MCF 10A (cell line): ENCODE data around the gene MAGEF1. TPM values are rescaled to one million over a fixed set of nuclear protein-coding genes. Genes with fewer than 3 reads are reported as not detected.

Source experiments
- BruUV-seq: library from RNA; stranded (reverse); fragments of 400-500 nt; replicated peaks from 2 replicates; lab custom pipeline; 2021; lab: Mats Ljungman, UMichigan
- CTCF ChIA-PET: fragments of 300-600 bp; sonication (Branson Sonifier 250); formaldehyde crosslinking; extraction: SDS; loops from one replicate; lab custom pipeline; 2021; ENCODE audit warnings: antibody characterized with exemption, inconsistent platforms; lab: Yijun Ruan, JAX
- POLR2A ChIA-PET: fragments of 300-600, 350-650 bp; sonication (Branson Sonifier 250); formaldehyde crosslinking; extraction: SDS; loops from one replicate; lab custom pipeline; 2020; ENCODE audit warnings: antibody characterized with exemption, inconsistent platforms; lab: Yijun Ruan, JAX
- DNase-seq: peaks from one replicate; pipeline ENCODE4 v3.0.0-alpha.2; 2018; ENCODE audit not compliant: unreplicated experiment
- H3K27ac Mint-ChIP-seq: one replicate; pipeline ENCODE4 v1.8.0; 2022; ENCODE audit warnings: mild to moderate bottlenecking, low read depth, mixed read lengths; ENCODE audit not compliant: unreplicated experiment
- H3K27me3 Mint-ChIP-seq: one replicate; pipeline ENCODE4 v1.8.0; 2022; ENCODE audit warnings: mixed read lengths; ENCODE audit not compliant: insufficient read depth, unreplicated experiment
- H3K36me3 Mint-ChIP-seq: one replicate; pipeline ENCODE4 v1.8.0; 2022; ENCODE audit warnings: mild to moderate bottlenecking, moderate library complexity, mixed read lengths; ENCODE audit not compliant: insufficient read depth, unreplicated experiment
- H3K4me1 Mint-ChIP-seq: one replicate; pipeline ENCODE4 v1.8.0; 2022; ENCODE audit warnings: mixed read lengths; ENCODE audit not compliant: insufficient read depth, unreplicated experiment
- H3K4me3 Mint-ChIP-seq: one replicate; pipeline ENCODE4 v1.8.0; 2022; ENCODE audit warnings: mild to moderate bottlenecking, moderate library complexity, mixed read lengths; ENCODE audit not compliant: unreplicated experiment
- H3K9me3 Mint-ChIP-seq: one replicate; pipeline ENCODE4 v1.8.0; 2022; ENCODE audit warnings: mixed read lengths; ENCODE audit not compliant: unreplicated experiment
- intact Hi-C: fragments of 100-400 bp; cut with micrococcal nuclease; formaldehyde crosslinking; loops from 2 replicates; pipeline ENCODE4 v1.14.1; 2022
- total RNA-seq: library from RNA; stranded (reverse); gene quantifications from 2 replicates; pipeline ENCODE4 v1.2.3, GENCODE V29; 2022
- TF ChIP-seq, protein P1 (sequence below): fragments of 200-600 bp; IDR thresholded peaks from one replicate; pipeline ENCODE4 v1.8.0; 2022; ENCODE audit warnings: antibody characterized with exemption, mild to moderate bottlenecking; ENCODE audit not compliant: unreplicated experiment

MAGEF1 gene
- total RNA-seq, 1 experiment from 2014 or later: 34.5 TPM

DNA sequence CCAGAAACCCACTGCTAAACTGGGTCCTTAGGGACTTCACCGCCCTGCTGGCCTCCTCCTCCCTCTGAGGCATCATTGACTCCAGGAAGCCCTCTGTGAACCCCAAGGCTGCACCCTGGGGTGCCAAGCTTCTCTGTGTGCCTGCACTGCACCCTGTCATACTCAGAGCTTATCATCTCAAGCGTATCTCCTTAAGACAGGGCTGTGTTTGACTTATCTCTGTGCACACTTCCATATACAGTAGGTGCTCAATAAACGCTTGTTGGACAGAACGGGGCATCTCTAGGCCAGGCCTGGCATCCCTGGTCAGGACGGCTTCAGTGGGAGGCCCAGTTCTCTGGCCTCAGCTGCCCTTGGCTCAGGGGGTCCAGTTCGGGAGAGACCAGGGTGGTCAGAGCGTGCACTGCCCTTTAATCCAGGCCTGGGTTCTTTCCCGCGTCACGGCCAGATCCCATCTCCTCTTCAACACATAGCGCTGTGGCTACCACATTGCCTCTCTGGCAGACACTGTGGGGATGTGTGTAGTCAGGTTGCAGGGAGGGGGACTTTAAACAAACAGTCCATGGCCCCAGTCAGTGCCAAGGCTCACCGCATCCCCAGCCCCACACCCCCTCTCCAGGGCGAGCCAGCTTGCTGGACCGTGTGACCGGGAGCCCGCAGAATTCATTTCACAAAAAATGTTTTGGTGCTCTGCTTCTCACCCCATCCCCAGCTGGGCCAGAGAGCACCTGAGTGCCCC, 33.4 kb downstream of the MAGEF1 start:
- Mint-ChIP-seq H3K27me3 (no peaks in the 10 kb centered on the region), H3K9me3 (no peaks in the 10 kb centered on the region), H3K4me1 (no peaks in the 10 kb centered on the region), H3K4me3 (no peak overlapping the region), H3K27ac (no peak overlapping the region), H3K36me3 (no peaks in the 10 kb centered on the region)
- BruUV-seq: no TSS peak
- CTCF ChIA-PET: no interaction called here
- TF ChIP-seq, protein P1, sequence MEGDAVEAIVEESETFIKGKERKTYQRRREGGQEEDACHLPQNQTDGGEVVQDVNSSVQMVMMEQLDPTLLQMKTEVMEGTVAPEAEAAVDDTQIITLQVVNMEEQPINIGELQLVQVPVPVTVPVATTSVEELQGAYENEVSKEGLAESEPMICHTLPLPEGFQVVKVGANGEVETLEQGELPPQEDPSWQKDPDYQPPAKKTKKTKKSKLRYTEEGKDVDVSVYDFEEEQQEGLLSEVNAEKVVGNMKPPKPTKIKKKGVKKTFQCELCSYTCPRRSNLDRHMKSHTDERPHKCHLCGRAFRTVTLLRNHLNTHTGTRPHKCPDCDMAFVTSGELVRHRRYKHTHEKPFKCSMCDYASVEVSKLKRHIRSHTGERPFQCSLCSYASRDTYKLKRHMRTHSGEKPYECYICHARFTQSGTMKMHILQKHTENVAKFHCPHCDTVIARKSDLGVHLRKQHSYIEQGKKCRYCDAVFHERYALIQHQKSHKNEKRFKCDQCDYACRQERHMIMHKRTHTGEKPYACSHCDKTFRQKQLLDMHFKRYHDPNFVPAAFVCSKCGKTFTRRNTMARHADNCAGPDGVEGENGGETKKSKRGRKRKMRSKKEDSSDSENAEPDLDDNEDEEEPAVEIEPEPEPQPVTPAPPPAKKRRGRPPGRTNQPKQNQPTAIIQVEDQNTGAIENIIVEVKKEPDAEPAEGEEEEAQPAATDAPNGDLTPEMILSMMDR: no peak
- intact Hi-C loops: no loop called here
- POLR2A ChIA-PET: interaction anchor here (0.5 to 0.6 kb wide), 2 partner anchors 13 to 65 kb away, joined by 4 read pairs; no protein-coding TSS in a partner anchor
- no peak for DNase-seq

GRCh38 chr3:184677344-184678316, 34.2 kb downstream of the MAGEF1 start:
- BruUV-seq: no TSS peak
- Mint-ChIP-seq H3K27me3 (no peaks in the 10 kb centered on the region), H3K4me3 (no peak overlapping the region), H3K4me1 (no peaks in the 10 kb centered on the region), H3K36me3 (no peaks in the 10 kb centered on the region), H3K9me3 (no peaks in the 10 kb centered on the region), H3K27ac (no peak overlapping the region)
- TF ChIP-seq, protein P1: no peak
- DNase-seq: no peak
- POLR2A ChIA-PET: interaction anchor here (0.5 kb wide), 1 partner anchor 66 kb away, joined by 4 read pairs; no protein-coding TSS in a partner anchor
- intact Hi-C loops: no loop called here
- CTCF ChIA-PET: no interaction called here

DNA sequence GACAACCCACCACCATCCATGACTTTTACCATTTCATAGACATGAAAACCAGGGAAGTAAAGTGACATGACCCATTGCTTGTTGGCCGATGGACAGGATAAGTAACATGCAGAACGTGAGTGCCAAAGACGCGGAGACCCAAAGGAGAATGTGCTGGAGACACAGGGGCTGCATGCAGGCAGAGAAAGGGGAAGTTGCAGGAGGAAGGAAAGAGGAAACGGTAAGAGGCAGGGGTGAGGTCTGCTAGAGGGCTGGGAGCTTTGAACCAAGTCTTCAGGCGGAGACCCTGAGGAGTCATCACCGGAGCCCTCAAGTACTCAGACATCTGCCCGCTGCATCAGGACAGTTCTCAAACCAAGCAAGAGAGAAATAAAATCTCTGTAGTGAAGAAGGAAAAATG, 34.9 kb downstream of the MAGEF1 start:
- Mint-ChIP-seq H3K27ac (no peak overlapping the region), H3K36me3 (no peaks in the 10 kb centered on the region), H3K27me3 (peaks cover under 1% of the 10 kb centered on the region), H3K9me3 (no peaks in the 10 kb centered on the region), H3K4me1 (no peaks in the 10 kb centered on the region), H3K4me3 (no peak overlapping the region)
- CTCF ChIA-PET: no interaction called here
- POLR2A ChIA-PET: no interaction called here
- no peak for DNase-seq
- TF ChIP-seq, protein P1: no peak
- intact Hi-C loops: no loop called here
- BruUV-seq: no TSS peak

DNA sequence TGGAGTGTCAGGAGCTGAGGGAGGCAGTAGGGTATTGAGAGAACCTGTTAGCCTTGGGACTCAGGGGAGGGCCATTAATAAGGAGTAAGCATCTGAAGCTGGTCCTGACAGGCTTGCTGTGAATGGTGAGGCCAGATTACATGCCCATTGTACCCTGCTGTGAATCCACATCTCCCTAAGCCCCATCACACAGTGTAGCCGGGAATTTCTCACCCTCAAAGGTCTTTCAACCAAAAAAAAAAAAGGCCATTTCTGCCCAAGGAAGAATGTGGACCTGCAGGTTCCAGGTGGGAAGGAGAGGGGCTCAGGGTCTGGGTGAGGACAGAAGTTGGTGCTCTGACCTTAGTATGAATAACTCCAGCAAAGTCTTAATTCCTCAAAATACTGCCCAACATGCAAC, 37.2 kb downstream of the MAGEF1 start:
- no peak overlapping the region for H3K4me3 Mint-ChIP-seq
- CTCF ChIA-PET: no interaction called here
- POLR2A ChIA-PET: interaction anchor here (1.2 kb wide), 1 partner anchor 23 kb away, joined by 5 read pairs; no protein-coding TSS in a partner anchor
- H3K36me3 Mint-ChIP-seq: no peaks in the 10 kb centered on the region
- no peak for DNase-seq
- no peak overlapping the region for H3K27ac Mint-ChIP-seq
- BruUV-seq: no TSS peak
- peaks cover 8% of the 10 kb centered on the region for H3K27me3 Mint-ChIP-seq
- no peaks in the 10 kb centered on the region for H3K9me3 Mint-ChIP-seq
- H3K4me1 Mint-ChIP-seq: no peaks in the 10 kb centered on the region
- TF ChIP-seq, protein P1: no peak
- intact Hi-C loops: no loop called here
